Stimulated activated naive CD8-positive, alpha-beta T cell treated with anti-CD3 and anti-CD28 coated beads, Interleukin-15, amount 100 ng/mL, for 72 hours (primary cell): ENCODE measurements around the gene CREB3.

ENCODE experiments used
- ATAC-seq: fragments of 150-1000 bp; cut with Tn5 transposase; 2 replicates; pipeline ENCODE4 v1.10.0; 2021; ENCODE audit warnings: mild to moderate bottlenecking, moderate library complexity
- DNase-seq, 2 donors: peaks; one replicate each; pipeline ENCODE4 v3.0.0; 2021 to 2022
- H3K27ac Mint-ChIP-seq, 2 donors: one replicate each; pipeline ENCODE4 v1.8.0; 2022; ENCODE audit warnings: mild to moderate bottlenecking in 2 of 2, mixed read lengths in 2 of 2, moderate library complexity in 2 of 2
- H3K27me3 Mint-ChIP-seq: one replicate; pipeline ENCODE4 v1.8.0; 2022; ENCODE audit warnings: mixed read lengths
- H3K4me1 Mint-ChIP-seq: one replicate; pipeline ENCODE4 v1.8.0; 2022; ENCODE audit warnings: mild to moderate bottlenecking, mixed read lengths
- H3K4me3 Mint-ChIP-seq, 2 donors: one replicate each; pipeline ENCODE4 v1.8.0; 2022; ENCODE audit warnings: mild to moderate bottlenecking in 2 of 2, mixed read lengths in 2 of 2, moderate library complexity in 1 of 2
- H3K9me3 Mint-ChIP-seq, 2 donors: one replicate each; pipeline ENCODE4 v1.8.0; 2022; ENCODE audit warnings: mixed read lengths in 2 of 2

The CREB3 gene

DNA sequence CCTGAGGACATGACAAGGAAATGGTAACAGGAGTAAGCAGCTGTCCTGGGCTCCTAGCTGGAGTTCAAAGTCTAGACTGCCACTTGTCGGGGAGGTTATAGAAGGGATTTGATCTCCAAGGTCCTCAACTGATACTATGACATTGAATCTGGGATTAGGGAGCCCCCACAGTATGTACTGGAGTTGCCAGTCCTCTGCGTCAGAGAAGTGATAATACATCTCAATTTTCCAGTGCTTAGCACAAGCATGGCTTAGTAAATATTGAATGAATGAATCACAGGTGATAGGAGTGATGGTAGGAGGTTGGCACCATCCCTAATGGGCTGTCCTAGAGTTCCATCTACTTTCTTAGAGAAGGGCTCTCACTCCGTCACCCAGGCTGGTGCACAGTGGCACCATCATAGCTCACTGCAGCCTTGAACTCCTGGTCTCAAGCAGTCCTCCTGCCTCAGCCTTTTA, 36.5 kb upstream of the CREB3 start:
- ATAC-seq: no peak
- no peaks in the 10 kb centered on the region for H3K27me3 Mint-ChIP-seq
- H3K9me3 Mint-ChIP-seq: no peaks in the 10 kb centered on the region
- DNase-seq: no peak
- H3K4me1 Mint-ChIP-seq: peaks cover 19% of the 10 kb centered on the region
- H3K4me3 Mint-ChIP-seq: no peak overlapping the region
- H3K27ac Mint-ChIP-seq: no peak overlapping the region

DNA sequence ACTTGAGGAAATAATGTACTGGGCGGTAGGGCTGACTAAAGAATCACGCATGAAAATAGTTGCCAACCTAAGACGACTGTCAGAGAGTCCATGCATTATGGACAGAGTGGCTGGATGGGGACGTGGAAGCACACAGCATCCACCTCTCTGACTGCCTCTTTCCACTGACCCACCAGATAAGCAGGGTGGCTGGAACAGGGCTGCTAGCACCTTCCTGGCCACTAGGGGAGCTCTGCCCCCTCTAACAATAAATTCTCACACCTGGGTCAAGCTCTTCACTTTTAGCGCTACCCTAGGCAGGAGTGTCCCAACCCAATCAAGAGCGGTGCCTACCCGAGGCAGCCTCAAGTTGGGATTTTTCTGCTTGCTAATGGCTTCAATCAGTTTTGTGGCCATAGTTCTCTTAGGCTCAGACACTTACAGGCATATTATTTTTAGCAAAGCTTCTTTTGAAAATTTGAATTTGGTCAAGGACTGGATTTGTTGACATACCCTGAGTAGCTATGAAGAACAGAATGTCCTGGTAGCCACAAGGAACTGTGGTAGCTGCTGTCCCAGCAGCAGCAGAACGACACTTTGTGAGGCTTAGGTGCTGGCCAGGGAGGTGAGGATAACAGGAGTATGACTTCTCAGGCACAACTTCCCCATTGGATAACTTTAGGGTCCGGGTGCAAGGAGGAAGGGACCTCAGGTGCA, 35.8 kb upstream of the CREB3 start:
- no peak overlapping the region for H3K27ac Mint-ChIP-seq
- ATAC-seq: peak; percentile 83

DNA sequence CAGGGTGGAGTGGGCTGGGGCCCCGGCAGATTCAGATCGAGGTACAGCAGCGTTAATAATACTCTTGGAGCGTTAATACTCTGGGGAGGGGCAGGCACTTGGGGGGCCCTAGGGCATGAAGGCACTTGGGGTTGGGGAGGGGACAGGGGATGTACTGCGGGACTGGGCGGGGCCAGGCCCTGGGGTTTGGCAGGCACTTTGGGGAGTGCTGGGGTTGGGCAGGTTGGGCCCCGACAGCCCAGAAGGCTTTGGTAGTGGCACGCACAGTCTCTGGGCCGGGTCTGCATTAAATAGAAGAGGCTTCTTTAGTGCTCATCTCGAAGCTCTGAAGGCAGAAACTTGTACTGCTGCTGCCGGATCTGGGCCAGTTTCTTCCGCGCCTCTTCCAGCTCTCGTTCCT, 35.0 kb upstream of the CREB3 start:
- H3K4me1 Mint-ChIP-seq: peaks cover 7% of the 10 kb centered on the region

More for the DNA sequence above, 35.8 kb upstream of the CREB3 start:
- no peaks in the 10 kb centered on the region for H3K9me3 Mint-ChIP-seq
- peaks cover 12% of the 10 kb centered on the region for H3K4me1 Mint-ChIP-seq
- peak; percentile 49 to 51 for DNase-seq
- H3K27me3 Mint-ChIP-seq: no peaks in the 10 kb centered on the region
- no peak overlapping the region for H3K4me3 Mint-ChIP-seq

DNA sequence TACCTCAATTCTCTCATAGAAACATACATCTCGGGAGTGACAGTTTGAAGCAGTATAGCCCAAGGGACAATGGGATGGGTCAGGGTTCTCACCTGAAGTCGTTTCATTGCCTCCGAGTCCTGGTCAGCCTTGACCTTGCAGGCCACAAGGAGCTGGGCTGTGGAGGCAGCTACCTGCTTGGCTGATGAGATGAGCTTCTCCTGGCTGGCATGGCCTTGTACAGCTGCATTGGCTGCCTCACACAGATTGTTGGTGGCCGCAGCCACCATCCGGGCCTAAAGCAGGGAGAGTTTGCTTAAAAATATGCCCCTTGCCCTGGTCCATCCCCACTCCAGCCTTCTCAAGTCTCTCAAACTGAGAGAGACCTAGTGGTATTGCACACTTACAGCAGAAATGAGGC, 34.2 kb upstream of the CREB3 start:
- peaks cover 7% of the 10 kb centered on the region for H3K4me1 Mint-ChIP-seq
- H3K27ac Mint-ChIP-seq: no peak overlapping the region

More for the DNA sequence above, 35.0 kb upstream of the CREB3 start:
- no peak overlapping the region for H3K4me3 Mint-ChIP-seq
- H3K9me3 Mint-ChIP-seq: no peaks in the 10 kb centered on the region
- DNase-seq (no peak), ATAC-seq (no peak)
- no peaks in the 10 kb centered on the region for H3K27me3 Mint-ChIP-seq
- H3K27ac Mint-ChIP-seq: peak overlapping the region; percentile 5 to 12

DNA sequence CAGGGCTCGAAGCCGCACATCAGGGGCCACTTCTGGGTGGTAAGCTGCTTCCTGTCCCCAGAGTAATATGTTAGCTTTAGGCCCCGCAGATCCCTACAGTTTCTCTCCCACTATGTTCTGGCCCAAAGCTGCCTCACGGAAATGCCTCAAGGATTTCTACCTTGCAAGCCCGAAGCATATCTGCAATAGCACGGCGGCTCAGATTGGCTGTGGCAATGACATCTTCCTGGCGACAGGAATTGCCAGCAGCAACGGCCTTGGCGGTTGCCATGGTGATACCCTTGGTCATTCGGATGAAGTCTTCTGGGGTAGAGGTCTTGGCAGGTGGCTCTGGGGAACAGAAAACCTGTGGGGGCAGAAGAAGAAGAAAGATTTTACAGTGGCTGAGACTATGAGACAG, 32.4 kb upstream of the CREB3 start:
- Mint-ChIP-seq H3K9me3 (no peaks in the 10 kb centered on the region), H3K27ac (no peak overlapping the region), H3K27me3 (no peaks in the 10 kb centered on the region), H3K4me3 (no peak overlapping the region), H3K4me1 (peaks cover 7% of the 10 kb centered on the region)
- DNase-seq (no peak), ATAC-seq (no peak)

More for the DNA sequence above, 34.2 kb upstream of the CREB3 start:
- no peaks in the 10 kb centered on the region for H3K9me3 Mint-ChIP-seq
- ATAC-seq (no peak), DNase-seq (no peak)
- no peak overlapping the region for H3K4me3 Mint-ChIP-seq
- H3K27me3 Mint-ChIP-seq: no peaks in the 10 kb centered on the region

DNA sequence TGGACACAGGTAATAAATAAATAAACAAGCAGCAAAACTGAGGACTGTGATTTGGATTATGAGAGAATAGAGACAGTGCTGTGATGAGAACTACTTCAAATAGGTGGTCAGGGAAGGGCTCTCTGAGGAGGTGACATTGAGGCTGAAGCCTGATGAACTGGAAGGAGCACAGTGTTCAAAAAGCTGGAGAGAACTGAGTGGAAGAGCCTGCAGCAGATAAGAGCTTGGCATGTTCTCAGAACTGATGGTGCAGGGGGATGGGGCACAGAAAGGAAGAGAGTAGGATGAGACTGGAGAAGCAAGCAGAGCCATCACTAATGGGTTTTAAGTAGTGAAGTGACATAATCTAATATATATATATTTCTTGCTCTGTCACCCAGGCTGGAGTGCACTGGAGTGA, 31.5 kb upstream of the CREB3 start:
- ATAC-seq (no peak), DNase-seq (no peak)
- Mint-ChIP-seq H3K4me3 (no peak overlapping the region), H3K27ac (no peak overlapping the region), H3K27me3 (no peaks in the 10 kb centered on the region), H3K4me1 (peaks cover 7% of the 10 kb centered on the region), H3K9me3 (no peaks in the 10 kb centered on the region)

DNA sequence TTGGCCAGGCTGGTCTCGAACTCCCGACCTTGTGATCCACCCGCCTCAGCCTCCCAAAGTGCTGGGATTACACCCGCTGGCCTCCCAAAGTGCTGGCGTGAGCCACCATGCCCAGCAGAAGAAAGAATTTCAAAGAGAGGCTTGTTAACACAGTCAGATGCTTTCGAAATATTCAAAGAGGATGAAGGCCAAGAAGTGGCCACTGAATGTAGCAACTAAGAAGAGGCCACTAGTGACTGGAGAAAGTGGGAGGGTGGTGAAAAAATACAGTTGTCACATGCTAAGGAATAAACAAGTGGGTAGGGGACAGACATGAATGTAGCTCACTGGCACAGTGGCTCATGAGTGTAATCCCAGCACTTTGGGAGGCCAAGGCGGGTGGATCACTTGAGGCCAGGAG, 29.8 kb upstream of the CREB3 start:
- Mint-ChIP-seq H3K27ac (no peak overlapping the region), H3K9me3 (no peaks in the 10 kb centered on the region), H3K4me3 (no peak overlapping the region), H3K27me3 (no peaks in the 10 kb centered on the region), H3K4me1 (no peaks in the 10 kb centered on the region)
- ATAC-seq: no peak
- no peak for DNase-seq

DNA sequence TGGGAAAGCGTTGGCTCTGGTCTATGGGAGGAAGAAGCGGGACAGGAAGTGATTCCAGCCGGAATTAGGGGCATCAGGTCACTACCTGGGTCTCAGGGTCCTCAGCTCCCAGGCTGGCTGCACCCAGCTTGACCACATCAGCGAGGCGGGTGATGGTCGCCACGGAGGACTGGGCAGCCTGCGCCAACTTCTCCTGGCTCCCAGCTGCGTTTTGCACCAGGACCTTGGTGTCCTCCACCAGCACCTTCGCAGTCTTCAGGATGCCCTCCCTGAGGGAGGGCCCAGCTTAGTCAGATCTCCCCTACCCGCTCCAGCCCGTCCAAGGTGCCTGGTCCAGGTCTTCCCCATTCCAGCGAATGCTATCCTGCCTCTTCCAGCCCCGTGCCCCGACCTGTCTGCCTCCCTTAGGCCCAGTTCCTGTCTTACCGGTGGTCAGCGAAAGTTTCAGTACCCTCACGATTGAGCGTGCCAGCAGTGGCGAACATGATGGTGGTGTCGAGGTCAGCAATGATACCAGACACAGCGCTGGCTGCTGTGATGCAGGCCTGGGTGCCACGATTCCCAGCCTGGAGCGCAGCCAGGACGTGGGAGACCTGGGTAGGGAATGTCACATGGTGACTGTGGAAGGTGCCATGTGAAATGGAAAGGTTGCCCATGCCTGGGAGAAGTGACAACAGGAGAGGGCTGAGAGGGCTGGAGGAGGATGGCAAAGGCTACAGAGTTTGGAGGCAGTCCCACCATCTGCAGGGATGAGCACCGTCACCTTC, 28.4 kb upstream of the CREB3 start:
- H3K27me3 Mint-ChIP-seq: no peaks in the 10 kb centered on the region
- H3K27ac Mint-ChIP-seq: no peak overlapping the region
- no peaks in the 10 kb centered on the region for H3K4me1 Mint-ChIP-seq

DNA sequence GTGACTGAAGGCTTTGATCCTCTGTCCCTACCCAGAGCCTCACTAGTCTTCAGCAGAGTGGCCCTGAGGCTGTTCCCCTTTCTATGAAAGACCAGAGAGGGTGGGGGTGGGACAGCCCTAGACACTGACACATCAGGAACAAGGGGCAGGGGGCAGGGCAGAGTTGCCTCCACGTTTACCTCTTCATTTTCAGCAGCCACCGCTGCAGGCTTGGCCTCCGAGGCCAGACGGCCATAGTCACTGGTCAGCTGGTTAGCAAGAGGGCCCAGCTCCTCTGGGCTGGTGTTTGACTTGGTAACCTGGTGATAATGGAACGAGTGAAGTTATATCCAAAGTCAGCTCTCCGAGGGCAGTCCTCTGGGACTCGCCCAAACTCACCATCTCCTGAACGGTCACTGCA, 27.1 kb upstream of the CREB3 start:
- no peaks in the 10 kb centered on the region for H3K9me3 Mint-ChIP-seq
- ATAC-seq: no peak
- H3K4me1 Mint-ChIP-seq: no peaks in the 10 kb centered on the region
- DNase-seq: no peak
- no peak overlapping the region for H3K27ac Mint-ChIP-seq
- no peak overlapping the region for H3K4me3 Mint-ChIP-seq
- H3K27me3 Mint-ChIP-seq: no peaks in the 10 kb centered on the region

More for the DNA sequence above, 28.4 kb upstream of the CREB3 start:
- Mint-ChIP-seq H3K9me3 (no peaks in the 10 kb centered on the region), H3K4me3 (no peak overlapping the region)
- DNase-seq (no peak), ATAC-seq (no peak)

DNA sequence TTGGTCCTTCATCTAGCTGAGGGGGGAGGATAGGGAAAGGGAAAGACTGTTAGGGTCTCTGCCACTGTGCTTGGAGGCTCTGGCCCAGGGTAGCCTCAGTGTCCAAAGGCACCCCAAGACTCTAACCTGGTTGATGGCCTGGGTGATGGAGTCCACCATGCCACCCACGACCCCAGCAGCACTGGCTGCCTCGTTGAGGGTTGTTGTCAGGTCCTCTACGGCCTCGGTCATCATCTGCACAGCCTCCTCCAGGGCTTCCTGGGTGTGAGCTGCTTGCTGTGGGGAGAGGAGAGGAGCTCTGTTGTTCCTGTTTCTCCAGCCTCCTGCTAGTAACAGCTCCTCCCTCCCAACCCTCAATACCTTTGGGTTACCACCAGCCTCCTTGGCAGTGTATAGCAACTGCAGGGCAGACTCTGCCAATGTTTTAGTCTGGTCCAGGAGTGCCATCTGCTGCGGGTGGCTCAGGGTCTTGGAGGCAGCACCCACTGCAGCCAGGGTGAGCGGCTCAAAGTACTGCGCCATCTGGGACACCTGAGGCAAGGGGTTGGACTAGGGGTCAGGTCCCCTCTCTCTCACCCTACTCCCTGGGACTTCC, 26.5 kb upstream of the CREB3 start:
- no peak for DNase-seq
- Mint-ChIP-seq H3K4me3 (no peak overlapping the region), H3K9me3 (no peaks in the 10 kb centered on the region), H3K27ac (no peak overlapping the region), H3K4me1 (no peaks in the 10 kb centered on the region), H3K27me3 (no peaks in the 10 kb centered on the region)
- no peak for ATAC-seq

DNA sequence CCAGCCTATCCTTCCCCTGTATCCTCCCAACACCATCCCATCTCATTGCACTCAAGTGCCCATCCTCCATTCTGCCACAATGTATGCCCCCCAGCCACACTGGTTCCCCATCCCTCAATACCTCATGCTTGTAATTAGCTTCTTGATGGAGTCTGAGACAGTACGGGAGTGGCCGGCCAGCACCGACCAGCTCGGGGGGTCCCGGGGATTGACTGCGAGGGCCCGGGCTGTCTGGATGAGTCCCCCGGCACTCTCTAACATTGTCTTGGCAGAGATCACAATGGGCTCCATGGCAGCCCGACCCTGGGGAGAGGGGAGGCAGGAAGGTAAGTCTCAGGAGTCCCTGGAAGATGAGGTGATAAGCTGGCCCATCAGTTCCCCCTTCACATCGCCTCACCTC, 25.5 kb upstream of the CREB3 start:
- Mint-ChIP-seq H3K4me3 (no peak overlapping the region), H3K4me1 (no peaks in the 10 kb centered on the region), H3K27ac (peak overlapping the region in 1 of 2 donors; percentile 14), H3K9me3 (no peaks in the 10 kb centered on the region), H3K27me3 (no peaks in the 10 kb centered on the region)
- ATAC-seq: no peak
- no peak for DNase-seq

DNA sequence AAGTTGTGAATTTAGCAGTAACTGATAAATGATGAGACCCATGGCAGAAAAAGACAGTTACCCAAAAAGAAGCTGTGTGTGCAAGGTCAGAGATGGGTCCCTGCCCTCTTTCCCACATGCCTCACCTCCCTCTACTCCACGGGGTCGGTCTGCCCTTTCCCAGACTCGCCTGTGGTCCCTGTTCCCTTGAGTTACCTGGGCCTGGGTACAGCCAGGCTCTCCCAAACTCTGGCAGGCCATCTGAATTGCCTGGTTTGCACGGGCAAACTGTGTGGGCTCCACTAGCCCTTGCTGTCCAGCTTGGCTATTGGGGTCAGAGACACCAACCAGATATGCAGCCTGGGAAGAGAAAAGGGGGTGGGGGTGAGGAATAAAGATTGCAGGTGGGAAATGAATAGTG, 24.3 kb upstream of the CREB3 start:
- H3K27me3 Mint-ChIP-seq: no peaks in the 10 kb centered on the region
- H3K4me1 Mint-ChIP-seq: no peaks in the 10 kb centered on the region
- no peak for DNase-seq
- no peak for ATAC-seq
- H3K4me3 Mint-ChIP-seq: no peak overlapping the region
- H3K9me3 Mint-ChIP-seq: no peaks in the 10 kb centered on the region
- no peak overlapping the region for H3K27ac Mint-ChIP-seq

DNA sequence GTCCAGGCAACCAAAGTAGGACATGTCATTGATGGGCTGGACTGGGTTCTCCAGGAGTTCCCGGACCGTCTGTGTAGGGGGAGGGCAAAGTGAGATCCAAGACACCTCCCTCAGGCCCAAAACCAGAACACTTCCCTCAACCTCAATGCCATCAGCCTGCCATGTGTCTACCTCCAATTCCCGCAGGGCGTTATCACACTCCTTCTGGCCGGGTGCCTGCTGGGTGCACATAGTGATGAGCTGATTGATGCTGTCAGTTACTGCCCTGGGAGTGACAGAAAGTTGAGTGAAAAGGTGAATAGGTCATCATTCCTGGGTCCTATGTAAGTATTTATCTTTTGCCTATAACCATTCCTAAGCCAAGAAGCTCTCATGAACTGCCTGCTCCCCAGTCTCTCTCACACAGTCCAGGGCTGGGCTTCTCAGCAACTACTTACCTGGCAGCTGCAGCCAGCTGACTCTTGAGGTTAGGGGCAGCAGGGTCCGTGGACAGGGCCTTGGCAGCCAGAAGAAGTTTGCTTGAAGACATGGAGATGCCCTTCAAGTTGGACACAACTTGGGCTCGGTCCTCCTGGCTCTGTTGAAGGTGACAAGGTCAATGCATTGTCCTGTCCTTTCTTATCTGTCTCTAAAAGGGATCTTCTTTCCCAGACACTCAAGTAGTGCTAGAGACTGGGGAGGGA, 21.5 kb upstream of the CREB3 start:
- no peaks in the 10 kb centered on the region for H3K27me3 Mint-ChIP-seq
- DNase-seq: no peak
- H3K27ac Mint-ChIP-seq: no peak overlapping the region
- no peaks in the 10 kb centered on the region for H3K9me3 Mint-ChIP-seq
- no peak overlapping the region for H3K4me3 Mint-ChIP-seq
- no peaks in the 10 kb centered on the region for H3K4me1 Mint-ChIP-seq
- no peak for ATAC-seq

DNA sequence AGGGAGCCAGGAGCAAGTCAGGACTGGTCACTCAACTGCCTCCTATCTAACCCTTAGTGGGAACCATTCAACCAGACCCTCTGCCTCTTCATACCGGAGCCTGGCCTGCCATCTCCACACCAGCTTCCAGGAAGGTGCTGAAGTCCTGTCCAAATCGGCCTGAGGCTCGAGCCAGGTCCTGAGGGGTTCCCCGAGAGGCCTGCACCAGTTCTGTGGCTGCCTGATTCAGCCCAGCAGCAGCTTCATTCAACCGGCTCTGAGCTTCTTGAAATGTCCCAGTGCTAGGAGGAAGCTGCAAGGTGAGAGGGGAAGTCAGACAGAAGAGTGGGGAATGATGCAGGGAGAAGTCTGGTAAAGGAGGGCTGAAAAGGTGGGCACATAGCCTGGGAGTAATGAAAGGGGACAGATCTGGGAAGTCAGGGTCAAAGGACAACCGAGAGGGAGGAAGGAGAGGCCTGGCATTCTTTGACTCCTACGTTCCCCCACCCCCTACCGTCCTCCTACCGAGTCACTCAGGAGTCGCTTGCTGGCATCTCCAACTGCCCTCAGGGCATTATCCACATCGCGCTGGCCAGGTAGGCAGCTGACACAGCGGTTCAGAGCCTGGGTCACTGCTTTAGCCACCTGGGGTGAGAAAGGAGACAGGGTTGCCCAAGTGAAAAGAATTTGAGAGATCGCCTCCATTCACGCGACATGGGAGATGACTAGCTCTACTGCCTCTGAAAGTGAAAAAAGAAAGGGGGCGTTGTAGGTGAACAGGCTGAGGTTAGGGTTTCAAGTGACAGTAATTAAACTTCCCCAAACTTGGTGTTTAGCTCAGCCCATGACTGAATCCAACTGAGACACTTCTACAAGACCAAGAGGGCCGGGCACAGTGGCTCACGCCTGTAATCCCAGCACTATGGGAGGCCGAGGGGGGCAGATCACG, 20.7 kb upstream of the CREB3 start:
- Mint-ChIP-seq H3K9me3 (no peaks in the 10 kb centered on the region), H3K27ac (no peak overlapping the region), H3K4me3 (no peak overlapping the region), H3K27me3 (no peaks in the 10 kb centered on the region), H3K4me1 (no peaks in the 10 kb centered on the region)
- DNase-seq: no peak
- peak; percentile 61 for ATAC-seq
